H1 (cell line): Measurements from ENCODE around the gene SMS. TPM values are rescaled to one million over a fixed set of nuclear protein-coding genes. Genes with fewer than 3 reads are reported as not detected.

Experiments used
- ATF3 ChIP-seq: IDR thresholded peaks from 2 replicates; pipeline ENCODE4 v1.6.1; 2011; ENCODE audit warnings: low read depth, mild to moderate bottlenecking, low read length; ENCODE audit not compliant: insufficient read depth
- CBX5 ChIP-seq: fragments of 300-800, 300-1000 bp; sonication (generic); IDR thresholded peaks from 2 replicates; pipeline ENCODE4 v1.7.1; 2016; ENCODE audit warnings: antibody characterized with exemption, low read length, low read depth
- CHD7 ChIP-seq: fragments of 300-600 bp; sonication (generic); IDR thresholded peaks from 2 replicates; pipeline ENCODE4 v1.7.1; 2012; ENCODE audit warnings: low read length, moderate library complexity, mild to moderate bottlenecking, inconsistent platforms; ENCODE audit not compliant: insufficient replicate concordance
- FOSL1 ChIP-seq: IDR thresholded peaks from 2 replicates; pipeline ENCODE4 v1.6.1; 2011; ENCODE audit warnings: mild to moderate bottlenecking, low read depth, low read length, moderate library complexity; ENCODE audit not compliant: insufficient read depth
- HDAC6 ChIP-seq: IDR thresholded peaks from one replicate; pipeline ENCODE4 v1.7.1; 2012; ENCODE audit warnings: low read depth, mild to moderate bottlenecking, inconsistent platforms, low read length, moderate library complexity
- MAX ChIP-seq: IDR thresholded peaks from 2 replicates; pipeline ENCODE4 v1.6.1; 2012; ENCODE audit warnings: inconsistent platforms
- SIN3A ChIP-seq, 2 experiments: IDR thresholded peaks in 1 of 2; conservative IDR thresholded peaks in 1 of 2; 2 replicates each; pipeline ENCODE4 v1.6.1; 2011 to 2012; ENCODE audit warnings: low read length in 2 of 2, improper control_type of control experiment in 1 of 2, low read depth in 1 of 2, mild to moderate bottlenecking in 1 of 2
- SIX5 ChIP-seq: IDR thresholded peaks from 2 replicates; pipeline ENCODE4 v1.6.1; 2011; ENCODE audit warnings: mild to moderate bottlenecking, low read depth, low read length
- TEAD4 ChIP-seq: IDR thresholded peaks from 2 replicates; pipeline ENCODE4 v1.6.1; 2012; ENCODE audit warnings: low read depth, low read length, inconsistent platforms, mixed read lengths
- polyA plus RNA-seq, 7 experiments: library from polyadenylated mRNA; depleted of rRNA in 3 of 7; stranded (reverse) in 5 of 7; unstranded in 2 of 7; fragments of >200 nt in 5 of 7; fragments of 200-250 nt in 2 of 7; gene quantifications; 1 replicate in 5 of 7; 2 replicates in 1 of 7; 4 replicates in 1 of 7; pipeline versions ENCODE4 v1.2.1 to v1.2.3, GENCODE V29; 2011 to 2013; ENCODE audit warnings: missing spikeins in 2 of 7, mixed read lengths in 2 of 7
- total RNA-seq: library from RNA; stranded (reverse); fragmentation: NEBNext Ultra II Directional; extraction: Animal tissue kit (Norgen Biotek cat#: 25700); gene quantifications from 2 replicates; pipeline ENCODE4 v1.2.1, GENCODE V29; 2021

SMS gene
- total and polyA plus RNA-seq, 2 of the 8 experiments (the other 6 are each of a cell fraction or from before 2014, with no cell fraction given), result 66.3 to 256 TPM

GRCh38 chrX:21912220-21912619 is 28.3 kb upstream of the SMS start (continued):
- TF ChIP-seq CHD7, result no peak
- no peak for TF ChIP-seq ATF3
- no peak for TF ChIP-seq SIN3A (conservative IDR thresholded peaks at IDR 0.05 in 1 of 2, IDR thresholded peaks at IDR 0.05 in 1 of 2; ENCODE audit: low read depth in 1 of 2, low read length in 2 of 2)
- TF ChIP-seq MAX, result no peak
- no peak for TF ChIP-seq FOSL1
- no peak for TF ChIP-seq SIX5
- TF ChIP-seq TEAD4, result no peak
- TF ChIP-seq CBX5, result no peak
- TF ChIP-seq HDAC6, result no peak
